ENCODE data around the gene UBL7. TPM values are rescaled to one million over a fixed set of nuclear protein-coding genes. Genes with fewer than 3 reads are reported as not detected.

UBL7 gene
- total RNA-seq, 1 donor from 2014 or later: 79.9 TPM

DNA sequence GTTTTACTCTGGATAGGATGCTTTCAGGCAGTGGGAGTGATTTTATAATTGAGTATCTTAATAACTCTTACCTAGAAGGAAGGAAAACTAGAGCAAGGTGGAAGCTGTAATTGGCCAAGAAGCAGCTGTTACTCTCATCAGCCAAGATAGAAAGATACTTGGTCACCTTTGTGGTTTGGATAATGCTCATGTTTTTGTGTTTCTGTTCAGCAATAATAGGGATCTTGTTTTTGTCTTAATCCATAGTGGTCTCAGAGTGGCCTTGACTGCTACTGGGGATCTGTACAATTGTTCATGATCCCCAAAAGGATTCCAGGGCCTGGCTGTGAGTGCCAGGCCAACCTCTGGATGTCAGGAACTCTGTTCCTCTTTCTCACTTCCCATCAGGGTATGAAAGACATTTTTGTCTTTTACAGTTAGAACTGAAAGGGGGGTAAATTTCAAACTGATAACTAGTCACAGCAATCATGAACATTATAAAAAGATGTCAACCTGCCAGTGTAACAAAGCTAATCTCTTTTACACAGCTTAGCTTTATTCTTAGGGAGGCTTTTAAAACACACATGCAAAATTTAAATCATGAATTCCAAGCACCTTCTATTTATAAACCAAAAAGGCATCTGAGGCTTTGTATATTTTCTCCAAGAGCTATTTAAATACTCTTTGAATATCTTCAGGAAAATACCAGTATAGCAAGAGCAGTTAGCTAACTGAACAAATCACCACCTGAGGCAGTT is 6.0 kb downstream of the UBL7 start:
- no peak for TF ChIP-seq CTCF (IDR thresholded peaks at IDR 0.05; ENCODE audit: unreplicated experiment)
- H3K27me3 Mint-ChIP-seq (ENCODE audit: unreplicated experiment): peaks cover 2% of the 10 kb centered on the region
- no peak for DNase-seq (ENCODE audit: low spot score)
- peak overlapping the region; percentile 93 for H3K27ac Mint-ChIP-seq (ENCODE audit: unreplicated experiment)
- H3K9me3 Mint-ChIP-seq (ENCODE audit: unreplicated experiment): no peaks in the 10 kb centered on the region
- H3K36me3 Mint-ChIP-seq (ENCODE audit: low read depth, unreplicated experiment): peaks cover 28% of the 10 kb centered on the region
- H3K4me3 Mint-ChIP-seq (ENCODE audit: unreplicated experiment): no peak overlapping the region
- H3K4me1 Mint-ChIP-seq (ENCODE audit: unreplicated experiment): peaks cover 53% of the 10 kb centered on the region

DNA sequence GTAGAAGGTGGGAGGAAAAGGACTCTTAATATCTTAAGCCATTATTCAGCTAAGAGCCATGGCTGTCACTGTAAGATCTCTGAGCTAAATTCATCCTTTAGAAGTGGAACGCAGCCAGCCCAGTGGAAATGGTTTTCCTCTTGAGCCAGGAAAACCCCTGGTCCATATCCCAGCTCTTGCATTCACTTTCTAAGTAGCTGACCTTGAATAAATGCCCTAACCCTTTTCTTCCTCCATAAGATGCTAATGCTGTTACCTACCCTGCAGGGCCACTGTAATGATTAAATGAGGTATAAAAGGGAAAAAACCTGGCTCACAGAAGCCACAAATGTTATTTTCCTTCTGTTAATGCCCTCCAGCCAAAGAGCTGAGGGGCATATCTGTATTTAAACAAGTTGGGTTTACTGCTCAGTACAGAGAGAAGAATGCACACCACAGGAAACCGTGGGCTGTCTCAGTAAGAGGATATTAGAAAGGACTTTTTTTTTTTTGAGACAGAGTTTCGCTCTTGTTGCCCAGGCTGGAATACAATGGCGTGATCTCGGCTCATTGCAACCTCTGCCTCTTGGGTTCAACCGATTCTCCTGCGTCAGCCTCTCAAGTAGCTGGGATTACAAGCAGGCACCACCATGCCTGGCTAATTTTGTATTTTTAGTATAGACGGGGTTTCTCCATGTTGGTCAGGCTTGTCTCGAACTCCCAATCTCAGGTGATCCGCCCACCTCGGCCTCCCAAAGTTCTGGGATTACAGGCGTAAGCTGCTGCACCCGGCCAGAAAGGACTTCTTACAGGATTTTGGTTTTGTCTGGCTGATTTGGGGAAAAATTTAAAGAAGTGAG is 6.8 kb downstream of the UBL7 start:
- Mint-ChIP-seq H3K4me3 (ENCODE audit: unreplicated experiment) (no peak overlapping the region), H3K4me1 (ENCODE audit: unreplicated experiment) (peaks cover 53% of the 10 kb centered on the region), H3K27ac (ENCODE audit: unreplicated experiment) (peak overlapping the region; percentile 93), H3K36me3 (ENCODE audit: low read depth, unreplicated experiment) (peaks cover 33% of the 10 kb centered on the region), H3K27me3 (ENCODE audit: unreplicated experiment) (peaks cover 2% of the 10 kb centered on the region), H3K9me3 (ENCODE audit: unreplicated experiment) (no peaks in the 10 kb centered on the region)
- no peak for DNase-seq (ENCODE audit: low spot score)
- TF ChIP-seq CTCF (IDR thresholded peaks at IDR 0.05; ENCODE audit: unreplicated experiment): no peak

DNA sequence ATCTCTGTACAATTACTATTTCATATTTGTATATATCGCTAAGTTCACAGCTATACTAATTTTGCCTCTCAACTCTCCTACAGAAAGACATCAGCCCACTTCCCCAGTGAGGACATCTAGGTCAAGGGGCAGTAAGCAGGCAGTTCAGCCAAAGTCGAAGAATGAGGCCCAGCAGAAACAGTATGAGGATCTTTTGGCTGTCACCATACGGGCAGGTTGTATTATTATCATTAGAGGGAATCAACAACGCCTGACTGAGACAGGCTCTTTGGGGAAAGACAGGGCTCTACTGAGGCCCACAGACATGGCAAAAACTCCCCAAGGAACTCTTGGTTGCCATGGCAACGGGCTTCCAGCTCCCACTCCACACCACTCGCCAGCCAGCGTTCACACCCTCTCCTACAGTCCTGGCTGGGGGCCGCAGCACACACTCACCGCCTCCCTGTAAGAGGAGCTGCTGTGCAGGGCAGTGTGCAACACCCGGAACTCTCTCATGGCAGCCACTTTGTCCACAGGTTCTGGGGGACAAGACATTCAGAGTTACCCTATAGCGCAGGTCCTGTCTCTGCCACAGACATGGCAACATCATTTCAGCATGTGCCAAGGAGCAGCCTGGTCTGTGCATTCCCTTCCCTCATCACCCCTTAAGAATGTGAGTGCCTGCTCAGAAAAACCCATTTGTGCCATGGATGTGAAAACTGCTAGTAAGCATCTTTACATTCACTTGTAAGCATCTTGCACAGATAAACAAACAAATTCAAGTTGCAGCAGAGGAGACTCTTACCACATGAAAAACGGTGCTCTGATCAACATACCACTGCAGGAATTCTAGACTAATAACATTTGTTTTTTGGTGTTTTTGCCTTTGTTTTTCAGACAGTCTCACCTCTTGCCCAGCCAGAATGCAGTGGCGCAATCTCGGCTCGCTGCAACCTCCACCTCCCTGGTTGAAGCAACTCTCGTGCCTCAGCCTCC is 8.8 kb downstream of the UBL7 start:
- Mint-ChIP-seq H3K9me3 (ENCODE audit: unreplicated experiment) (no peaks in the 10 kb centered on the region), H3K4me1 (ENCODE audit: unreplicated experiment) (peaks cover 46% of the 10 kb centered on the region), H3K4me3 (ENCODE audit: unreplicated experiment) (peak overlapping the region; percentile 22), H3K27ac (ENCODE audit: unreplicated experiment) (no peak overlapping the region), H3K36me3 (ENCODE audit: low read depth, unreplicated experiment) (peaks cover 36% of the 10 kb centered on the region), H3K27me3 (ENCODE audit: unreplicated experiment) (peaks cover 2% of the 10 kb centered on the region)
- no peak for TF ChIP-seq CTCF (IDR thresholded peaks at IDR 0.05; ENCODE audit: unreplicated experiment)
- DNase-seq (ENCODE audit: low spot score): no peak

DNA sequence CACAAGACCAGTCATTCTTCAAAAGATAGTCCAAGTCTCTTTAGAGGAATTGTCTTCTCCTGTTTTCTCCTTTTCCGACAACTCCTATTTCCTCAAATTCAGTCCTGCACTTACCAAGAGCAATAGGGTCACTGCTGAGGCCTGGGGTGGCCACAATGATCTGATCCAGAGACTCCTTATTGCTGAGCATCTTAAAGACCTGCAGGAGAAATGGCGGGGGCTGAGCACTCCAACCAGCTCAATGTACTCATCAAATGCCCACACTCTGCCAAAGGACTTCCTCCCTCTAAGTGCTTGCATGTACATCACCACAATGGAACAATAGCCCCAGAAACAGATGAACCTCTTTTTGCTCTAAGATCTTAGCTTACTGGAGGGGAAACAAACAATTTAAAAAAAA is 9.6 kb downstream of the UBL7 start:
- TF ChIP-seq CTCF (IDR thresholded peaks at IDR 0.05; ENCODE audit: unreplicated experiment): no peak
- H3K36me3 Mint-ChIP-seq (ENCODE audit: low read depth, unreplicated experiment): peaks cover 38% of the 10 kb centered on the region
- peaks cover 44% of the 10 kb centered on the region for H3K4me1 Mint-ChIP-seq (ENCODE audit: unreplicated experiment)

More for the DNA sequence above, 9.6 kb downstream of the UBL7 start:
- Mint-ChIP-seq H3K9me3 (ENCODE audit: unreplicated experiment) (no peaks in the 10 kb centered on the region), H3K27me3 (ENCODE audit: unreplicated experiment) (peaks cover 2% of the 10 kb centered on the region), H3K27ac (ENCODE audit: unreplicated experiment) (no peak overlapping the region), H3K4me3 (ENCODE audit: unreplicated experiment) (peak overlapping the region; percentile 22)
- no peak for DNase-seq (ENCODE audit: low spot score)

Data from endothelial cell (in vitro differentiated cells).